Neural cell (in vitro differentiated cells): Measurements from ENCODE around the gene EML6. TPM values are rescaled to one million over a fixed set of nuclear protein-coding genes. Genes with fewer than 3 reads are reported as not detected.

ENCODE experiments used
- H2AFZ ChIP-seq: fragments of 200-600, 300-800 bp; sonication (generic), shearing (Covaris generic); 2 replicates; pipeline ENCODE4 v1.6.0; 2014; ENCODE audit warnings: low read depth, mild to moderate bottlenecking, antibody characterized with exemption, low read length, moderate library complexity
- H3F3A ChIP-seq: fragments of 200-600 bp; shearing (Covaris generic); 2 replicates; pipeline ENCODE4 v1.6.1; 2016; ENCODE audit warnings: mild to moderate bottlenecking, moderate library complexity, mixed read lengths, antibody characterized with exemption, low read length; ENCODE audit not compliant: insufficient read depth, poor library complexity, severe bottlenecking
- H3K27ac ChIP-seq: fragments of 200-600, 300-800 bp; sonication (generic), shearing (Covaris generic); 2 replicates; pipeline ENCODE4 v1.5.1; 2014; ENCODE audit warnings: mild to moderate bottlenecking, low read length, moderate library complexity
- H3K27me3 ChIP-seq: fragments of 300-800, 200-600 bp; sonication (generic), shearing (Covaris generic); 2 replicates; pipeline ENCODE4 v1.6.0; 2014; ENCODE audit warnings: mild to moderate bottlenecking, low read depth, low read length, moderate library complexity; ENCODE audit not compliant: insufficient read depth
- H3K36me3 ChIP-seq: fragments of 300-800, 200-600 bp; sonication (generic), shearing (Covaris generic); 2 replicates; pipeline ENCODE4 v1.5.1; 2014; ENCODE audit warnings: mild to moderate bottlenecking, antibody characterized with exemption, low read length, moderate library complexity; ENCODE audit not compliant: insufficient read depth
- H3K4me2 ChIP-seq: fragments of 300-800, 200-600 bp; sonication (generic), shearing (Covaris generic); 2 replicates; pipeline ENCODE4 v1.6.0; 2014; ENCODE audit warnings: mild to moderate bottlenecking, low read length
- H3K4me3 ChIP-seq: fragments of 300-800, 200-600 bp; sonication (generic), shearing (Covaris generic); 2 replicates; pipeline ENCODE4 v1.5.1; 2014; ENCODE audit warnings: mild to moderate bottlenecking, low read length, moderate library complexity
- H3K79me2 ChIP-seq: fragments of 200-600 bp; shearing (Covaris generic); replicated peaks from 2 replicates; pipeline ENCODE4 v1.6.0; 2014; ENCODE audit warnings: mild to moderate bottlenecking, low read length, moderate library complexity; ENCODE audit not compliant: insufficient read depth
- H3K9ac ChIP-seq: fragments of 300-800, 200-600 bp; sonication (generic), shearing (Covaris generic); 2 replicates; pipeline ENCODE4 v1.6.1; 2016; ENCODE audit warnings: mild to moderate bottlenecking, low read length, mixed read lengths
- H3K9me2 ChIP-seq: fragments of 200-600 bp; shearing (Covaris generic); 2 replicates; pipeline ENCODE4 v1.6.1; 2016; ENCODE audit warnings: mild to moderate bottlenecking, low read length, mixed read lengths; ENCODE audit not compliant: insufficient read depth
- H3K9me3 ChIP-seq: fragments of 200-600, 300-800 bp; sonication (generic), shearing (Covaris generic); 2 replicates; pipeline ENCODE4 v1.6.1; 2016; ENCODE audit warnings: mild to moderate bottlenecking, mixed run types, low read length, moderate library complexity, mixed read lengths
- H4K20me1 ChIP-seq: fragments of 200-600 bp; shearing (Covaris generic); 2 replicates; pipeline ENCODE4 v1.6.1; 2016; ENCODE audit warnings: mild to moderate bottlenecking, mixed run types; ENCODE audit not compliant: insufficient read depth
- CTCF ChIP-seq: fragments of 450-650 bp; IDR thresholded peaks from 2 replicates; pipeline ENCODE4 v1.5.1; 2014; ENCODE audit warnings: antibody characterized with exemption, mild to moderate bottlenecking, moderate library complexity; ENCODE audit not compliant: poor library complexity, severe bottlenecking
- EP300 ChIP-seq: fragments of 450-650 bp; conservative IDR thresholded peaks from 2 replicates; pipeline ENCODE4 v1.6.1; 2014; ENCODE audit warnings: antibody characterized with exemption, mild to moderate bottlenecking, moderate library complexity; ENCODE audit not compliant: poor library complexity, severe bottlenecking
- EZH2 ChIP-seq: fragments of 200-600, 300-800 bp; shearing (Covaris generic), sonication (generic); IDR thresholded peaks from 2 replicates; pipeline ENCODE4 v1.6.1; 2014; ENCODE audit warnings: antibody characterized with exemption, low read length, borderline replicate concordance, mild to moderate bottlenecking; ENCODE audit not compliant: insufficient read depth, poor library complexity, severe bottlenecking
- MXI1 ChIP-seq: fragments of 450-650 bp; conservative IDR thresholded peaks from 2 replicates; pipeline ENCODE4 v1.6.1; 2014; ENCODE audit warnings: antibody characterized with exemption, mild to moderate bottlenecking; ENCODE audit not compliant: poor library complexity, severe bottlenecking
- POLR2AphosphoS5 ChIP-seq: IDR thresholded peaks from 2 replicates; pipeline ENCODE4 v1.6.1; 2012
- RAD21 ChIP-seq: fragments of 450-650 bp; conservative IDR thresholded peaks from 2 replicates; pipeline ENCODE4 v1.6.1; 2014; ENCODE audit warnings: antibody characterized with exemption, mild to moderate bottlenecking, moderate library complexity
- REST ChIP-seq: IDR thresholded peaks from 2 replicates; pipeline ENCODE4 v1.6.1; 2012; ENCODE audit warnings: borderline replicate concordance
- SMC3 ChIP-seq: fragments of 450-650 bp; conservative IDR thresholded peaks from 2 replicates; pipeline ENCODE4 v1.6.1; 2014; ENCODE audit warnings: antibody characterized with exemption, mild to moderate bottlenecking, moderate library complexity; ENCODE audit not compliant: poor library complexity
- TAF1 ChIP-seq: IDR thresholded peaks from 2 replicates; pipeline ENCODE4 v1.6.1; 2012; ENCODE audit warnings: low read depth
- polyA plus RNA-seq: library from polyadenylated mRNA; depleted of rRNA; stranded (reverse); fragments of >200 nt; gene quantifications from 2 replicates; pipeline ENCODE4 v1.2.3, GENCODE V29; 2014

Gene EML6
- polyA plus RNA-seq, 1 donor from 2014 or later = 13.4 TPM

- Histone ChIP-seq H3K9ac (no peak overlapping the region), H2AFZ (no peak overlapping the region), H3K27ac (no peak overlapping the region), H3K9me3 (no peaks in the 10 kb centered on the region), H3K4me3 (no peak overlapping the region), H3K27me3 (no peaks in the 10 kb centered on the region), H3K4me2 (no peak overlapping the region), H3F3A (no peaks in the 10 kb centered on the region), H3K79me2 (no peaks in the 10 kb centered on the region), H3K9me2 (no peaks in the 10 kb centered on the region), H4K20me1 (no peaks in the 10 kb centered on the region), H3K36me3 (no peaks in the 10 kb centered on the region)
- TF ChIP-seq EZH2 (no peak), CTCF (no peak), POLR2AphosphoS5 (no peak)
Observed at GRCh38 chr2:54906716-54907115, 183.3 kb downstream of the EML6 start.

GRCh38 chr2:54907663-54908062 lies 184.2 kb downstream of the EML6 start:
- Histone ChIP-seq H2AFZ (no peak overlapping the region), H3K9me2 (no peaks in the 10 kb centered on the region), H3K36me3 (no peaks in the 10 kb centered on the region), H4K20me1 (no peaks in the 10 kb centered on the region), H3K27me3 (no peaks in the 10 kb centered on the region), H3K4me3 (no peak overlapping the region), H3K9ac (no peak overlapping the region), H3K79me2 (no peaks in the 10 kb centered on the region), H3K4me2 (no peak overlapping the region), H3F3A (no peaks in the 10 kb centered on the region), H3K9me3 (no peaks in the 10 kb centered on the region), H3K27ac (no peak overlapping the region)
- TF ChIP-seq MXI1 = no peak
- no peak for TF ChIP-seq RAD21
- no peak for TF ChIP-seq REST
- TF ChIP-seq POLR2AphosphoS5 = no peak
- TF ChIP-seq CTCF = no peak
- TF ChIP-seq EZH2 = no peak
- TF ChIP-seq TAF1 = no peak
- TF ChIP-seq SMC3 = no peak
- TF ChIP-seq EP300 = no peak
